ENCODE measurements around the gene PRKCQ.

DNA sequence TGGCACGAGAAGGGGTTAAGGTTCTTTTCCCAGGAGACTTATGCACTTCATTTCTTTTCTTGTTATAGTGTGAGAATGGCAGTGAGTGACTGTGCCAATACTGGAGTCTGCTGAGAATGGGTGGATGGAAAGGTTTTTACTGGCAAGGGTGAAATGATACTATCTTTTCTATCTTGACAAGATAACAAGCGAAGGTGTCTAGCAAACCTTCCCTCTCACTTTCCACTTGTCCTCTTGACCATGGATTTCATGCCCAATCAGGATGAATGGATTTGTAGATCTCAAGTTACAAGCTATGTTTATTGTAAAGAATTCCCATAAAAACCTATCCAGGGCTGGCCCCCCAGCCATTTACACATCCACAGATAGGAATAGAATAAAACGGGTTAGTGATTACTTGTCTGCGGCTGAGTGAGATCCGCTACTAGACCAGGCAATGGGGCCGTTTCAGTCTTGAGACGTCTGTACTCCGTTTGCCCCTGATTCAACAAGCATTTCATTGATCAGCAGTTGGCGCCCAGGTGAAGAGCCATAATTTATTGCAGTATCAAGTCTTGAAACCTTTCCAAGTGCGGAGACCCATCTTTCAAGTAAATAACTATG is 152.6 kb downstream of the PRKCQ start:
- TF ChIP-seq CTCF (IDR thresholded peaks at IDR 0.05; ENCODE audit: poor library complexity) (no peak), EZH2phosphoT487 (IDR thresholded peaks at IDR 0.05; ENCODE audit: low read depth, severe bottlenecking, unreplicated experiment) (no peak), EZH2 (IDR thresholded peaks at IDR 0.05; ENCODE audit: borderline replicate concordance) (no peak)

All from hepatocyte (in vitro differentiated cells).